Measurements from ENCODE around the gene LSR.

Gene LSR

DNA sequence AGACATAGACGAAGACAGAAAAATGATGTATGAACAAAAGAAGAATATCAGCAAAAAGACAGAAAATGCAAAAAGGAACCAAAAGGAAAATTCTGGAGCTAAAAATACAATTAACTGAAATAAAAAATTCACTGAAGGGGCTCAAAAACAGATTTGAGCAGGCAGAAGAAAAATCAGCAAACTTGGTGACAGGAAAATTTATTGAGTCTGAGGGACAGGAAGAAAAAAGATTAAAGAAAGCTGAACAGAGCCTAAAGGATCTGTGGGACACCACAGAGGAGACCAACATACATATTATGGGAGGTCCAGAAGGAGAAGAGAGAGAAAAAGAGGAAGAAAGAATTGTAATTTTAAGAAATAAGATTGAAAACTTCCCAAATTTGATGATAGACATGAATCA is 7.4 kb upstream of the LSR start:
- no peak for DNase-seq (ENCODE audit: low read depth, low spot score)
- CTCF ChIA-PET, result interaction anchor here (1.2 kb wide), 1 partner anchor 32 kb away, joined by 4 read pairs; no protein-coding TSS in a partner anchor
- H3K4me3 ChIP-seq (ENCODE audit: low read depth, low read length), result no peak overlapping the region
- POLR2A ChIA-PET, result no interaction called here
- TF ChIP-seq, protein P1, sequence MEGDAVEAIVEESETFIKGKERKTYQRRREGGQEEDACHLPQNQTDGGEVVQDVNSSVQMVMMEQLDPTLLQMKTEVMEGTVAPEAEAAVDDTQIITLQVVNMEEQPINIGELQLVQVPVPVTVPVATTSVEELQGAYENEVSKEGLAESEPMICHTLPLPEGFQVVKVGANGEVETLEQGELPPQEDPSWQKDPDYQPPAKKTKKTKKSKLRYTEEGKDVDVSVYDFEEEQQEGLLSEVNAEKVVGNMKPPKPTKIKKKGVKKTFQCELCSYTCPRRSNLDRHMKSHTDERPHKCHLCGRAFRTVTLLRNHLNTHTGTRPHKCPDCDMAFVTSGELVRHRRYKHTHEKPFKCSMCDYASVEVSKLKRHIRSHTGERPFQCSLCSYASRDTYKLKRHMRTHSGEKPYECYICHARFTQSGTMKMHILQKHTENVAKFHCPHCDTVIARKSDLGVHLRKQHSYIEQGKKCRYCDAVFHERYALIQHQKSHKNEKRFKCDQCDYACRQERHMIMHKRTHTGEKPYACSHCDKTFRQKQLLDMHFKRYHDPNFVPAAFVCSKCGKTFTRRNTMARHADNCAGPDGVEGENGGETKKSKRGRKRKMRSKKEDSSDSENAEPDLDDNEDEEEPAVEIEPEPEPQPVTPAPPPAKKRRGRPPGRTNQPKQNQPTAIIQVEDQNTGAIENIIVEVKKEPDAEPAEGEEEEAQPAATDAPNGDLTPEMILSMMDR (IDR thresholded peaks at IDR 0.05; ENCODE audit: insufficient read depth, low read length, missing control alignments), result no peak

DNA sequence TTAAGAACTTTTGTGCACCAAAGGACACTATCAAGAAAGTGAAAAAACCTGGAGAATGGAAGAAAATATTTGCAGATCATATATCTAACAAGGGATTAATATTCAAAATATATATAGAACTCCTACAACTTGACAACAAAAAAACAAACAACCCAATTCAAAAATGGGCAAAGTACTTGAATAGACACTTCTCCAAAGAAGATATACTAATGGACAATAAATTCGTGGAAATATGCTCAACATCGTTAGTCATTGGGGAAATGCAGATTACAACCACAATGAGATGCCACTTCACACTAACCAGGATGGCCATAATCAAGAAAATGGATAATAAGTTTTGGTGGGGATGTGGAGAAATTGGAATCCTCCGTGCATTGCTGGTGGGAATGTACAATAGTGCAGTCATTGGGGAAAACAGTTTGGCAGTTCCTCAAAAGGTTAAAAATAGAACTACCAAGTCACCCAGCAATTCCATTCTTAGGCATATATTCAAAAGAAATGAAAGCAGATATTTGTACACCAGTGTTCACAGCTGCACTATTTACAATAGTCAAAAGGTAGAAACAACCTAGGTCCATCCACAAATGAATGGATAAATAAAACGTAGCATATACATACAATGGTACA is 2.2 kb upstream of the LSR start:
- POLR2A ChIA-PET, result no interaction called here
- CTCF ChIA-PET, result no interaction called here
- no peak for DNase-seq (ENCODE audit: low read depth, low spot score)
- H3K4me3 ChIP-seq (ENCODE audit: low read depth, low read length), result no peak overlapping the region
- TF ChIP-seq, protein P1 (IDR thresholded peaks at IDR 0.05; ENCODE audit: insufficient read depth, low read length, missing control alignments), result no peak

DNA sequence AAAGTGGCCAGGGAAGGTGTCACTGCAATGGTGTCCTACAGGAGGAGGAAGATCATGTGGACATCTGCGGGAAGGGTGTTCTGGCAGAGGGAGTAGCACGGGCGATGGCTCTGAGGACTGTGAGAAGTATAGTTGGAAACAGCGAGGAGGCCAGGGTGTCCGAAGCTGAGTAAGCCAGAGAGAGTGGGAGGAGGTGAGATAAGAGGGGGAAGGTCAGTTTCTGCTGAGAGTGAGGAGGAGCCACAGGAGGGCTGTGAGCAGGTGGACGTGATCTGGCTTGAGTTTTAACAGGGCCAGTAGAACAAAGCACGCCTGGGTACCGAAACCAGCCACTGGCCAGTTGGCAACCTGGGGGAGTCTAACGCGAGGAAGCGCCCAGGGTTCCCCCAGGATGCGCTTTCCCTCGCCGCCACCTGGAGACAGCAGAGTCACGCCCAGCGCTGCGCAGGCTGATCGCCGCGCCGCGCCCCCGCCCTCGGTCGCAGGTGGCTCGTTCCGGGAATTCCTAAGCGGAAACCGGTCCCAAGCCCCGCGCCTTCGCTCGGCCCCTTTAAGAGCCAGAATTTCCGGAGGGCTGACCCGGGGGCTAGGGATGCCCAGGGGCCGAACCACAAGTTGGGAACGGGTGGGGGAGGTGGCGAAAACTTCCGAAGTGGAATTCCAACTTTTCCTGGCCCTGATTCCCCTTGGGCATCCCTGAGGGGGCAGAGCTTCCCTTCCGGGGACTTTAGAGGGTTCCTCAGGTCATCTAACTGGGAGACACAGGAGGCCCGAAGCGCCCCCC is 1.1 kb upstream of the LSR start:
- no peak for DNase-seq (ENCODE audit: low read depth, low spot score)
- no peak overlapping the region for H3K4me3 ChIP-seq (ENCODE audit: low read depth, low read length)
- ChIA-PET CTCF (no interaction called here), POLR2A (no interaction called here)
- TF ChIP-seq, protein P1 (IDR thresholded peaks at IDR 0.05; ENCODE audit: insufficient read depth, low read length, missing control alignments), result no peak

DNA sequence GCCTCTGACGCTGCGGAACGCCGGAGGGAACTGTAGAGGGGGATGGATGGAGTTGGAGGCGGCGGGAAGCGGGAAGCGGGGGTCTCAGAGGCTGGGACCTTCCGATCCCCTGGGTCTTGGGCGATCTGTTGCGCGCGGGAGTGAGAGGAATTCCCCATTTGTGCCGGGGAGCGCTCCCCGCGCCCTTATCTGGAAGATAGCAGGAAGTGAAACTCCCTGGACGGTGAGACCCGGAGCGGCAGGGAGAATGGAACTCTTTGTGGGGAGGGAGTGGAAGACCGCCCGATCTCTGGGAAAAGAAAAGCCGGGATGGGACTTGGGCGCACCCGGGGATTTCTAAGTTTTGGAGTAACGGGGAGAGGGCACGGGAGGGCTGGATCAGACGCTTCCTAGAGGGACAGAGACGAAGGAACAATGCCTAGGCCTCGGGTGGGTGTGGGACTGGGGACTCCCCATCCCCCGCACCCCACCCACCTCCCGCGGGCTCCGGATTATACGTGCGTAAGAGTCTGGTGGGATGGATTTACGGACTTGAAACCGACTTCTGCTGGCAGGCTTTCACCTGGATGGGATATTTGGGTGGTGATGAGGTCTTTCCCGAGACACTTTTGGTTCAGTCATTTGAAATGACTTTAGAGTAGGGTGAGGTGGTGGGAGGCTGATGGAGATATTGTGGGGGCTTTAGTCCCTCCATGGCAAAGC is 495 bp downstream of the LSR start:
- no peak for DNase-seq (ENCODE audit: low read depth, low spot score)
- TF ChIP-seq, protein P1 (IDR thresholded peaks at IDR 0.05; ENCODE audit: insufficient read depth, low read length, missing control alignments), result no peak
- ChIA-PET CTCF (no interaction called here), POLR2A (no interaction called here)
- H3K4me3 ChIP-seq (ENCODE audit: low read depth, low read length), result no peak overlapping the region

DNA sequence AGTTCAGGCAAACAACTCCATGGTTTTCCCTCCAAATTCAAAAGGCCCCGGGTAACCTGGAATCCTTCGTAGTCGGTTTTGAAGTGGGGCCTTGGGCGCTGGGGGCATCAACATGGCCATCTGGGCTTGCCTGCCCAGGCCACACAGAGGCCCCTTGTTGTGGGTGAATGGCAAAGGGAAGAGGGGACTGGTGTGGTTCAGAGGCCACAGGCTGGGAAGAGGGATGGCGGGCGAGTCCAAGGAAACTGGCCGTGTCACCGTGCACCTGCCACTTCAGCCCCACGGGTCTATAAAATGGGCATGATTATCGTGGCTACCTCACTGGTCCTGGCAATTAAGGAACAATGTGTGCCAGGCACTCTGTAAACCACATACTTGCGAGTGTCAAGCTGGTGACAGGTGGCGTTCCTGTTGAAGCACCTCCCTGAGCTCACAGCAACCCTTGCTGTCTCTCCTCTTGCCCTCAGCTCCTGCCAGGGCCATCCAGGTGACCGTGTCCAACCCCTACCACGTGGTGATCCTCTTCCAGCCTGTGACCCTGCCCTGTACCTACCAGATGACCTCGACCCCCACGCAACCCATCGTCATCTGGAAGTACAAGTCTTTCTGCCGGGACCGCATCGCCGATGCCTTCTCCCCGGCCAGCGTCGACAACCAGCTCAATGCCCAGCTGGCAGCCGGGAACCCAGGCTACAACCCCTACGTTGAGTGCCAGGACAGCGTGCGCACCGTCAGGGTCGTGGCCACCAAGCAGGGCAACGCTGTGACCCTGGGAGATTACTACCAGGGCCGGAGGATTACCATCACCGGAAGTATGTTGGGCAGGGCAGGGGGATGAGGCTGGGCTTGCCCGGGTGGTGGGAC is 1.3 kb downstream of the LSR start:
- ChIA-PET POLR2A (no interaction called here), CTCF (no interaction called here)
- no peak overlapping the region for H3K4me3 ChIP-seq (ENCODE audit: low read depth, low read length)
- DNase-seq (ENCODE audit: low read depth, low spot score), result no peak
- TF ChIP-seq, protein P1 (IDR thresholded peaks at IDR 0.05; ENCODE audit: insufficient read depth, low read length, missing control alignments), result no peak
